Neural cell (in vitro differentiated cells): ENCODE measurements around the gene CEACAM21. TPM values are rescaled to one million over a fixed set of nuclear protein-coding genes. Genes with fewer than 3 reads are reported as not detected.
"Not testable (repeated sequence)": the region's sequence is repeated elsewhere in the genome, so short reads cannot be mapped to it uniquely, and the experiment has no call there.

ENCODE experiments used
- H2AFZ ChIP-seq: fragments of 200-600, 300-800 bp; sonication (generic), shearing (Covaris generic); 2 replicates; pipeline ENCODE4 v1.6.0; 2014; ENCODE audit warnings: low read depth, mild to moderate bottlenecking, antibody characterized with exemption, low read length, moderate library complexity
- H3F3A ChIP-seq: fragments of 200-600 bp; shearing (Covaris generic); 2 replicates; pipeline ENCODE4 v1.6.1; 2016; ENCODE audit warnings: mild to moderate bottlenecking, moderate library complexity, mixed read lengths, antibody characterized with exemption, low read length; ENCODE audit not compliant: insufficient read depth, poor library complexity, severe bottlenecking
- H3K27ac ChIP-seq: fragments of 200-600, 300-800 bp; sonication (generic), shearing (Covaris generic); 2 replicates; pipeline ENCODE4 v1.5.1; 2014; ENCODE audit warnings: mild to moderate bottlenecking, low read length, moderate library complexity
- H3K27me3 ChIP-seq: fragments of 300-800, 200-600 bp; sonication (generic), shearing (Covaris generic); 2 replicates; pipeline ENCODE4 v1.6.0; 2014; ENCODE audit warnings: mild to moderate bottlenecking, low read depth, low read length, moderate library complexity; ENCODE audit not compliant: insufficient read depth
- H3K36me3 ChIP-seq: fragments of 300-800, 200-600 bp; sonication (generic), shearing (Covaris generic); 2 replicates; pipeline ENCODE4 v1.5.1; 2014; ENCODE audit warnings: mild to moderate bottlenecking, antibody characterized with exemption, low read length, moderate library complexity; ENCODE audit not compliant: insufficient read depth
- H3K4me2 ChIP-seq: fragments of 300-800, 200-600 bp; sonication (generic), shearing (Covaris generic); 2 replicates; pipeline ENCODE4 v1.6.0; 2014; ENCODE audit warnings: mild to moderate bottlenecking, low read length
- H3K4me3 ChIP-seq: fragments of 300-800, 200-600 bp; sonication (generic), shearing (Covaris generic); 2 replicates; pipeline ENCODE4 v1.5.1; 2014; ENCODE audit warnings: mild to moderate bottlenecking, low read length, moderate library complexity
- H3K79me2 ChIP-seq: fragments of 200-600 bp; shearing (Covaris generic); replicated peaks from 2 replicates; pipeline ENCODE4 v1.6.0; 2014; ENCODE audit warnings: mild to moderate bottlenecking, low read length, moderate library complexity; ENCODE audit not compliant: insufficient read depth
- H3K9ac ChIP-seq: fragments of 300-800, 200-600 bp; sonication (generic), shearing (Covaris generic); 2 replicates; pipeline ENCODE4 v1.6.1; 2016; ENCODE audit warnings: mild to moderate bottlenecking, low read length, mixed read lengths
- H3K9me2 ChIP-seq: fragments of 200-600 bp; shearing (Covaris generic); 2 replicates; pipeline ENCODE4 v1.6.1; 2016; ENCODE audit warnings: mild to moderate bottlenecking, low read length, mixed read lengths; ENCODE audit not compliant: insufficient read depth
- H3K9me3 ChIP-seq: fragments of 200-600, 300-800 bp; sonication (generic), shearing (Covaris generic); 2 replicates; pipeline ENCODE4 v1.6.1; 2016; ENCODE audit warnings: mild to moderate bottlenecking, mixed run types, low read length, moderate library complexity, mixed read lengths
- H4K20me1 ChIP-seq: fragments of 200-600 bp; shearing (Covaris generic); 2 replicates; pipeline ENCODE4 v1.6.1; 2016; ENCODE audit warnings: mild to moderate bottlenecking, mixed run types; ENCODE audit not compliant: insufficient read depth
- EP300 ChIP-seq: fragments of 450-650 bp; conservative IDR thresholded peaks from 2 replicates; pipeline ENCODE4 v1.6.1; 2014; ENCODE audit warnings: antibody characterized with exemption, mild to moderate bottlenecking, moderate library complexity; ENCODE audit not compliant: poor library complexity, severe bottlenecking
- EZH2 ChIP-seq: fragments of 200-600, 300-800 bp; shearing (Covaris generic), sonication (generic); IDR thresholded peaks from 2 replicates; pipeline ENCODE4 v1.6.1; 2014; ENCODE audit warnings: antibody characterized with exemption, low read length, borderline replicate concordance, mild to moderate bottlenecking; ENCODE audit not compliant: insufficient read depth, poor library complexity, severe bottlenecking
- MXI1 ChIP-seq: fragments of 450-650 bp; conservative IDR thresholded peaks from 2 replicates; pipeline ENCODE4 v1.6.1; 2014; ENCODE audit warnings: antibody characterized with exemption, mild to moderate bottlenecking; ENCODE audit not compliant: poor library complexity, severe bottlenecking
- POLR2AphosphoS5 ChIP-seq: IDR thresholded peaks from 2 replicates; pipeline ENCODE4 v1.6.1; 2012
- RAD21 ChIP-seq: fragments of 450-650 bp; conservative IDR thresholded peaks from 2 replicates; pipeline ENCODE4 v1.6.1; 2014; ENCODE audit warnings: antibody characterized with exemption, mild to moderate bottlenecking, moderate library complexity
- SMC3 ChIP-seq: fragments of 450-650 bp; conservative IDR thresholded peaks from 2 replicates; pipeline ENCODE4 v1.6.1; 2014; ENCODE audit warnings: antibody characterized with exemption, mild to moderate bottlenecking, moderate library complexity; ENCODE audit not compliant: poor library complexity
- TAF1 ChIP-seq: IDR thresholded peaks from 2 replicates; pipeline ENCODE4 v1.6.1; 2012; ENCODE audit warnings: low read depth
- polyA plus RNA-seq: library from polyadenylated mRNA; depleted of rRNA; stranded (reverse); fragments of >200 nt; gene quantifications from 2 replicates; pipeline ENCODE4 v1.2.3, GENCODE V29; 2014
- TF ChIP-seq, protein P1 (sequence below): IDR thresholded peaks from 2 replicates; pipeline ENCODE4 v1.6.1; 2012; ENCODE audit warnings: borderline replicate concordance
- TF ChIP-seq, protein P2 (sequence below): fragments of 450-650 bp; IDR thresholded peaks from 2 replicates; pipeline ENCODE4 v1.5.1; 2014; ENCODE audit warnings: antibody characterized with exemption, mild to moderate bottlenecking, moderate library complexity; ENCODE audit not compliant: poor library complexity, severe bottlenecking

The CEACAM21 gene
- polyA plus RNA-seq, 1 donor from 2014 or later, result 2.9 TPM

DNA sequence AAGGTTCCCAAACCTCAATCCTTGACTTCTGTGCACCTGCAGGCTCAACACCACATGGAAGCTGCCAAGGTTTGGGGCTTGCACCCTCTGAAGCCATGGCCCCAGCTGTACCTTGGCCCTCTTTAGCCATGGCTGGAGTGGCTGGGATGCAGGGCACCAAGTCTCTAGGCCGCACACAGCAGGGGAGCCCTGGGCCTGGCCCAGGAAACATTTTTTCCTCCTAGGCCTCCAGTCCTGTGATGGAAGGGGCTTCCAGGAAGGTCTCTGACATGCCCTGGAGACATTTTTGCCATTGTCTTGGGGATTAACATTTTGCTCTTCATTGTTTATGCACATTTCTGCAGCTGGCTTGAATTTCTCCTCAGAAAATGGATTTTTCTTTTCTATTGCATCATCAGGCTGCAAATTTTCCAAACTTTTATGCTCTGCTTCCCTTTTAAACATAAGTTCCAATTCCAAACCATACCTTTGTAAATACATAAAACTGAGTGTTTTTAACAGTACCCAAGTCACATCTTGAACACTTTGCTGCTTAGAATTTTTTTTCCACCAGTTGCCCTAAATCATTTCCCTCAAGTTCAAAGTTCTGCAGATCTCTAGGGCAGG is 6.7 kb downstream of the CEACAM21 start:
- H3K4me2 ChIP-seq, H3K9me2 ChIP-seq, H2AFZ ChIP-seq, H3K9me3 ChIP-seq, H3F3A ChIP-seq, H3K9ac ChIP-seq, H3K79me2 ChIP-seq, H3K4me3 ChIP-seq, H3K36me3 ChIP-seq, H3K27me3 ChIP-seq, H4K20me1 ChIP-seq, H3K27ac ChIP-seq: not testable (repeated sequence)

DNA sequence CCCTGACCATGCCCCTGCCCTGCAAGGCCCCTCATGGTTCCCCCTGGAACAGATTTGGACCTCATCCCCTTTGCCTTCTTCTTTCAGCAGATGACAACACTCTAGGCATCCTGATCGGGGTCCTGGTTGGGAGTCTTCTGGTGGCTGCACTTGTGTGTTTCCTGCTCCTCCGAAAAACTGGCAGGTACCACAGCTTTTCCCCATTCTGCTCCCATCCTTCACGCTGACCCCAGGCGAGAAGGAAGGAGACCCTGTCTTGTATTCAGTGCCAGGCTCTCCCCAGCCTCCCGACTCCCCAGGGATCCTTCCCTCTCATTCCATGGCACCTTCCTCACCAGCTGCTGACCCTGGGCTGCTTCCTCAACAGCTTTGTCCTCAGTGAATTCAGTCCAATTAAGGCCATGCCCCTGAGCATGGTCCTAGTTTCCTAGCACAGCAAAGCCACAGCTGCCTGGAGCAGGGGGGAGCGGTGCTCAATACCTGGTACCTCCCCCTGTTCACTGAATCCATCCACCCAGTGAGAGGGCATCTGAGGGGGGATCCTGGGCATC is 8.4 kb downstream of the CEACAM21 start:
- no peaks in the 10 kb centered on the region for H3K79me2 ChIP-seq
- H3K27me3 ChIP-seq, result no peaks in the 10 kb centered on the region
- H3K9me3 ChIP-seq, result no peaks in the 10 kb centered on the region
- H3K36me3 ChIP-seq, result no peaks in the 10 kb centered on the region
- no peak for TF ChIP-seq EP300
- TF ChIP-seq, protein P1, sequence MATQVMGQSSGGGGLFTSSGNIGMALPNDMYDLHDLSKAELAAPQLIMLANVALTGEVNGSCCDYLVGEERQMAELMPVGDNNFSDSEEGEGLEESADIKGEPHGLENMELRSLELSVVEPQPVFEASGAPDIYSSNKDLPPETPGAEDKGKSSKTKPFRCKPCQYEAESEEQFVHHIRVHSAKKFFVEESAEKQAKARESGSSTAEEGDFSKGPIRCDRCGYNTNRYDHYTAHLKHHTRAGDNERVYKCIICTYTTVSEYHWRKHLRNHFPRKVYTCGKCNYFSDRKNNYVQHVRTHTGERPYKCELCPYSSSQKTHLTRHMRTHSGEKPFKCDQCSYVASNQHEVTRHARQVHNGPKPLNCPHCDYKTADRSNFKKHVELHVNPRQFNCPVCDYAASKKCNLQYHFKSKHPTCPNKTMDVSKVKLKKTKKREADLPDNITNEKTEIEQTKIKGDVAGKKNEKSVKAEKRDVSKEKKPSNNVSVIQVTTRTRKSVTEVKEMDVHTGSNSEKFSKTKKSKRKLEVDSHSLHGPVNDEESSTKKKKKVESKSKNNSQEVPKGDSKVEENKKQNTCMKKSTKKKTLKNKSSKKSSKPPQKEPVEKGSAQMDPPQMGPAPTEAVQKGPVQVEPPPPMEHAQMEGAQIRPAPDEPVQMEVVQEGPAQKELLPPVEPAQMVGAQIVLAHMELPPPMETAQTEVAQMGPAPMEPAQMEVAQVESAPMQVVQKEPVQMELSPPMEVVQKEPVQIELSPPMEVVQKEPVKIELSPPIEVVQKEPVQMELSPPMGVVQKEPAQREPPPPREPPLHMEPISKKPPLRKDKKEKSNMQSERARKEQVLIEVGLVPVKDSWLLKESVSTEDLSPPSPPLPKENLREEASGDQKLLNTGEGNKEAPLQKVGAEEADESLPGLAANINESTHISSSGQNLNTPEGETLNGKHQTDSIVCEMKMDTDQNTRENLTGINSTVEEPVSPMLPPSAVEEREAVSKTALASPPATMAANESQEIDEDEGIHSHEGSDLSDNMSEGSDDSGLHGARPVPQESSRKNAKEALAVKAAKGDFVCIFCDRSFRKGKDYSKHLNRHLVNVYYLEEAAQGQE, result no peak
- TF ChIP-seq TAF1, result no peak
- TF ChIP-seq, protein P2, sequence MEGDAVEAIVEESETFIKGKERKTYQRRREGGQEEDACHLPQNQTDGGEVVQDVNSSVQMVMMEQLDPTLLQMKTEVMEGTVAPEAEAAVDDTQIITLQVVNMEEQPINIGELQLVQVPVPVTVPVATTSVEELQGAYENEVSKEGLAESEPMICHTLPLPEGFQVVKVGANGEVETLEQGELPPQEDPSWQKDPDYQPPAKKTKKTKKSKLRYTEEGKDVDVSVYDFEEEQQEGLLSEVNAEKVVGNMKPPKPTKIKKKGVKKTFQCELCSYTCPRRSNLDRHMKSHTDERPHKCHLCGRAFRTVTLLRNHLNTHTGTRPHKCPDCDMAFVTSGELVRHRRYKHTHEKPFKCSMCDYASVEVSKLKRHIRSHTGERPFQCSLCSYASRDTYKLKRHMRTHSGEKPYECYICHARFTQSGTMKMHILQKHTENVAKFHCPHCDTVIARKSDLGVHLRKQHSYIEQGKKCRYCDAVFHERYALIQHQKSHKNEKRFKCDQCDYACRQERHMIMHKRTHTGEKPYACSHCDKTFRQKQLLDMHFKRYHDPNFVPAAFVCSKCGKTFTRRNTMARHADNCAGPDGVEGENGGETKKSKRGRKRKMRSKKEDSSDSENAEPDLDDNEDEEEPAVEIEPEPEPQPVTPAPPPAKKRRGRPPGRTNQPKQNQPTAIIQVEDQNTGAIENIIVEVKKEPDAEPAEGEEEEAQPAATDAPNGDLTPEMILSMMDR, result no peak
- TF ChIP-seq POLR2AphosphoS5, result no peak
- TF ChIP-seq SMC3, result no peak
- no peak for TF ChIP-seq MXI1
- no peak for TF ChIP-seq RAD21
- TF ChIP-seq EZH2, result no peak
- no peak overlapping the region for H2AFZ ChIP-seq
- no peak overlapping the region for H3K4me2 ChIP-seq
- no peaks in the 10 kb centered on the region for H3F3A ChIP-seq
- H3K4me3 ChIP-seq, result no peak overlapping the region
- no peaks in the 10 kb centered on the region for H3K9me2 ChIP-seq
- H3K27ac ChIP-seq, result no peak overlapping the region
- H4K20me1 ChIP-seq, result no peaks in the 10 kb centered on the region
- no peak overlapping the region for H3K9ac ChIP-seq

DNA sequence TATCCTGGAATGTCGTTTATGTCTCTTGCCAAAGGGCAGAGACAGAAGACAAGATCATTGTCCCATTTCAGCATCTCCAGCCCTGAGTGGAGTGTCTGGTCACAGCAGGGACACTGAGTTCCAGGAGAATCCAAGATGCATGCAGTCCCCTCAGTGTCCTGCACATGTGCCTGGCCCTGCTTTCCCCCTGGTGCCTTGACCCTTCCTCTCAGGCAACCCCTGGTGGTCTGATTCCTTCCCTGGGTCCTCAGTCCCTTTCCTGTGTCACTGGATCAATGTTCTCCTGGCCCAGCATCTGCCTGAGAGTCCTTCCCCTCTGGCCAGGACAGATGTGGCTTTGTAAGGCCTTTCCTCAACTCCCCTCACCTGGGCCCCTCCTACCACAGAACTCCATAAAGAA is 9.0 kb downstream of the CEACAM21 start:
- no peaks in the 10 kb centered on the region for H3K79me2 ChIP-seq
- no peaks in the 10 kb centered on the region for H3K36me3 ChIP-seq
- H3F3A ChIP-seq, result no peaks in the 10 kb centered on the region
- no peak overlapping the region for H3K4me3 ChIP-seq
- no peaks in the 10 kb centered on the region for H3K27me3 ChIP-seq
- no peaks in the 10 kb centered on the region for H3K9me2 ChIP-seq
- no peak overlapping the region for H3K9ac ChIP-seq
- no peak overlapping the region for H3K27ac ChIP-seq
- no peak overlapping the region for H2AFZ ChIP-seq
- TF ChIP-seq, protein P1, result no peak
- TF ChIP-seq MXI1 (no peak), POLR2AphosphoS5 (no peak), SMC3 (no peak), EZH2 (no peak), TAF1 (no peak), EP300 (no peak)
- TF ChIP-seq, protein P2, result no peak
- H3K9me3 ChIP-seq, result no peaks in the 10 kb centered on the region
- no peaks in the 10 kb centered on the region for H4K20me1 ChIP-seq
- H3K4me2 ChIP-seq, result no peak overlapping the region
